Gastrocnemius medialis (tissue), 4 donors: ENCODE measurements around the gene TH. TPM values are rescaled to one million over a fixed set of nuclear protein-coding genes. Genes with fewer than 3 reads are reported as not detected.
"Not testable (repeated sequence)": the region's sequence is repeated elsewhere in the genome, so short reads cannot be mapped to it uniquely, and the experiment has no call there.

ENCODE experiments used
- ATAC-seq, 2 donors: fragments of 150-250 bp; one replicate each; pipeline ENCODE4 v1.9.1; 2016
- DNase-seq, 2 donors: peaks; one replicate each; pipeline ENCODE4 v3.0.0-alpha.2; 2019
- H3K27ac ChIP-seq, 4 donors: fragments of 200-600 bp; sonication (generic); 1 replicate in 1 of 4; 2 replicates in 3 of 4; pipeline ENCODE4 v1.5.1; 2016 to 2018; ENCODE audit warnings: mild to moderate bottlenecking in 2 of 4, moderate library complexity in 1 of 4
- H3K27me3 ChIP-seq, 3 donors: fragments of 200-600 bp; sonication (generic) in 2 of 3; 1 replicate in 1 of 3; 2 replicates in 2 of 3; pipeline versions ENCODE4 v1.5.1 to v1.6.0; 2016 to 2019; ENCODE audit warnings: mild to moderate bottlenecking in 1 of 3, moderate library complexity in 1 of 3
- H3K36me3 ChIP-seq, 2 donors: fragments of 200-600 bp; sonication (generic) in 1 of 2; one replicate each; pipeline ENCODE4 v1.5.1; 2017 to 2018
- H3K4me1 ChIP-seq, 2 donors: fragments of 200-600 bp; sonication (generic) in 1 of 2; one replicate each; pipeline ENCODE4 v1.5.1; 2016 to 2017; ENCODE audit warnings: mild to moderate bottlenecking in 2 of 2
- H3K4me3 ChIP-seq, 4 donors: fragments of 200-600 bp; sonication (generic) in 3 of 4; 1 replicate in 1 of 4; 2 replicates in 3 of 4; pipeline ENCODE4 v1.5.1; 2016 to 2019; ENCODE audit warnings: mild to moderate bottlenecking in 2 of 4
- H3K9me3 ChIP-seq, 3 donors: fragments of 200-600 bp; sonication (generic) in 2 of 3; 1 replicate in 1 of 3; 2 replicates in 2 of 3; pipeline ENCODE4 v1.5.1; 2016 to 2019
- CTCF ChIP-seq, 5 experiments: fragments of 450-650 bp in 3 of 5; fragments of 200-600 bp in 2 of 5; sonication (generic) in 2 of 5; IDR thresholded peaks in 4 of 5; conservative IDR thresholded peaks in 1 of 5; 1 replicate in 4 of 5; 2 replicates in 1 of 5; pipeline ENCODE4 v1.5.1; 2016 to 2019; ENCODE audit warnings: antibody characterized with exemption in 5 of 5, mild to moderate bottlenecking in 3 of 5, moderate library complexity in 3 of 5
- POLR2A ChIP-seq, 2 donors: fragments of 450-650 bp; IDR thresholded peaks; one replicate each; pipeline ENCODE4 v1.6.1; 2017; ENCODE audit warnings: antibody characterized with exemption in 2 of 2, mild to moderate bottlenecking in 2 of 2, moderate library complexity in 2 of 2
- in situ Hi-C, 4 donors: fragments of 200-750 bp; cut with MboI; loops; one replicate each; pipeline versions ENCODE4 v1.15.0 to v1.8.0; 2017; ENCODE audit warnings: low sequenced_read_pairs in 4 of 4
- intact Hi-C: fragments of 100-400 bp; cut with DNase I; formaldehyde crosslinking; loops from one replicate; pipeline ENCODE4 v1.15.1; 2023; ENCODE audit warnings: low total_unique reads
- total RNA-seq, 4 donors: library from RNA; depleted of rRNA; stranded (reverse); fragments of >200 nt; gene quantifications; one replicate each; pipeline versions ENCODE4 v1.1.0 to v1.2.3, GENCODE V29; 2016

The TH gene
- total RNA-seq, 4 donors from 2014 or later = not detected

- H3K27me3 ChIP-seq = peaks cover 0 to 17% (median 14%) of the 10 kb centered on the region in 3 donors
- no peaks in the 10 kb centered on the region for H3K36me3 ChIP-seq
- in situ Hi-C loops (loop anchor here (10.0 to 25.0 kb wide), 3 partner anchors 215 to 240 kb away; partner anchors contain the start of genes TSSC4 (in 2 of the 4), KCNQ1 (in 1 of the 4) and TRPM5 (in 1 of the 4)), intact Hi-C loops (loop anchor here (1.0 to 10.0 kb wide), 2 partner anchors 108 to 223 kb away; partner anchors contain the start of genes C11orf21 and TSPAN32)
- H3K27ac ChIP-seq = no peak overlapping the region
- H3K9me3 ChIP-seq = no peaks in the 10 kb centered on the region
- ATAC-seq (no peak), DNase-seq (peak; percentile 13 to 24)
- no peaks in the 10 kb centered on the region for H3K4me1 ChIP-seq
- TF ChIP-seq CTCF (IDR thresholded peaks at IDR 0.05 in 4 of 5, conservative IDR thresholded peaks at IDR 0.05 in 1 of 5) (peak; percentile 29 to 70 (median 66)), POLR2A (IDR thresholded peaks at IDR 0.05) (no peak)
- H3K4me3 ChIP-seq = no peak overlapping the region
Observed at GRCh38 chr11:2196970-2197770, 25.6 kb upstream of the TH start.

GRCh38 chr11:2195756-2196088, 24.1 kb upstream of the TH start:
- Histone ChIP-seq H3K9me3 (no peaks in the 10 kb centered on the region), H3K36me3 (no peaks in the 10 kb centered on the region), H3K4me3 (no peak overlapping the region), H3K27me3 (peaks cover 3 to 23% (median 17%) of the 10 kb centered on the region in 3 donors), H3K27ac (no peak overlapping the region), H3K4me1 (no peaks in the 10 kb centered on the region)
- ATAC-seq (no peak), DNase-seq (no peak)
- TF ChIP-seq POLR2A (IDR thresholded peaks at IDR 0.05) (no peak), CTCF (IDR thresholded peaks at IDR 0.05 in 4 of 5, conservative IDR thresholded peaks at IDR 0.05 in 1 of 5) (no peak)
- in situ Hi-C loops (loop anchor here (10.0 to 25.0 kb wide), 3 partner anchors 217 to 242 kb away; partner anchors contain the start of genes TSSC4 (in 2 of the 4), KCNQ1 (in 1 of the 4) and TRPM5 (in 1 of the 4)), intact Hi-C loops (loop anchor here (10.0 kb wide), 1 partner anchor 109 kb away; the partner anchor contains the start of genes C11orf21 and TSPAN32)

DNA sequence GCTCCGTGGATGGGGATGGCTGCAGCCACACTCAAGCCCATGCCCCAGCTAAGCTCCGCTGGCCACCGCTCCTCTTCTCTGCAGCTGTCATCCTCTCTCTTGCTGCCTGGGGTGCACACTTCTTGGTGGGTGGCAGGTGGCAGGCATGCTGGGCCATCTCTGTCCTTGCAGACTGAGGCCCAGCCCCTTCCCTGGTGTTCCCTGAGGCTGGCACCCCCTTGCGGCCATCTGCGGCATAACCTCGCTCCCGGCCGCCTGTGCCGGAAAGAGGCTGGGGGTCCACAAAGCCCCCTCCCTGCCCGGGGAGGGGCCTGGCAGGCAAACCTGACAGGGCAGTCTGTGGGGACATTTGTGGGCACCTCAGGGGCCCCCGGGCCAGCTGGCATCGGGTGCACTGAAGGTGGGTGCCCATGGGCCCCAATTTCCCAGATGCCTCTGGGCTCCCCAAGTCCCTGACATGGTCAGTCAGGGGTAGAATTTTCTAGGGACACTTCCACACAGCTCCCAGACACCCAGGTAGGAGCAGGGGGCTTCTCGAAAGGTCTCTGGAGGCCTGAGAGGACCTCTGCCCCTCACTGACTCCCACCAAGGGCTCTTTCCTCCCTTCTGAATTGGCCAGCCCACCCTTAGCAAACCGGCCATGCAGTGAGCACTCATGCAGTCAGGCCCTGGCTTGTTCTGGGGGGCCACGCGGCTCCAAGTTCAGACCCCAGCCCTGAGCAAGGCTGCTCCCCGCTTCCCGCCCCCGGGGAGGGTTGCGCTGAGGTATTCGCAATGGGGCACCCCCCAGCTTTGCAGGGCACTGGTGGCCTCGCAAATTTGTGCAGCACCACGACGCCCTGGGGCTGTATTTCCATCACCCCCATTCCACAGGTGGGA, 23.5 kb upstream of the TH start:
- intact Hi-C loops = loop anchor here (10.0 kb wide), 1 partner anchor 110 kb away; the partner anchor contains the start of genes C11orf21 and TSPAN32
- ATAC-seq (no peak), DNase-seq (no peak)
- H3K4me3 ChIP-seq = no peak overlapping the region
- H3K9me3 ChIP-seq = no peaks in the 10 kb centered on the region
- no peak overlapping the region for H3K27ac ChIP-seq
- no peaks in the 10 kb centered on the region for H3K36me3 ChIP-seq
- TF ChIP-seq CTCF (IDR thresholded peaks at IDR 0.05 in 4 of 5, conservative IDR thresholded peaks at IDR 0.05 in 1 of 5) (peak; percentile 9 to 73 (median 54)), POLR2A (IDR thresholded peaks at IDR 0.05) (no peak)
- no peaks in the 10 kb centered on the region for H3K4me1 ChIP-seq
- peaks cover 6 to 23% (median 23%) of the 10 kb centered on the region in 3 donors for H3K27me3 ChIP-seq
- in situ Hi-C loops = loop anchor here (10.0 to 25.0 kb wide), 3 partner anchors 217 to 242 kb away; partner anchors contain the start of genes TSSC4 (in 2 of the 4), KCNQ1 (in 1 of the 4) and TRPM5 (in 1 of the 4)

DNA sequence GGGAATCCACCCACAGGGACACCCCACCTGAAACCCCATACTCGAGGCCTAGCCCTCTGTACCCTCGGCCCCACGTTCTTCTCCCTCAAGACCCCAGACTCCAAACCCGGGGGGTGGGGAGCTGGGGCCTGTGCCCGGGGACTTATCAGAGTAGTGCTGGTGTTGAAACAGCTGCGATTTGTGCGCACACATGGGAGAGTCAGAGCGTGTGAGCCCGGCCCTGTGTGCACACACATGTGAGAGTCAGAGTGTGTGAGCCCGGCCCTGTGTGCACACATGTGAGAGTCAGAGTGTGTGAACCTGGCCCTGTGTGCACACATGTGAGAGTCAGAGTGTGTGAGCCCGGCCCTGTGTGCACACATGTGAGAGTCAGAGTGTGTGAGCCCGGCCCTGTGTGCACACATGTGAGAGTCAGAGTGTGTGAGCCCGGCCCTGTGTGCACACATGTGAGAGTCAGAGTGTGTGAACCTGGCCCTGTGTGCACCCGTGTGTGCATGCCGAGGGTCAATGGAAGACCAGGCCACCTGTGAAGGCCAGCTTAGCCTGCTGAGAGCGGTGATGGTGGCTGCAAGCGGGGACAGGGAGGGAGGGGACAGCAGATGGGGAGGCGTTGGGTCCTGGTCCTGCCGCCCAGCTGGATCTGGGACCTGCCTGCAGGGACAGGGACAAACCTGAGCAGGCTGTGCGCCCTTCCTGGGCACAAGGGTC, 22.4 kb upstream of the TH start:
- H3K27ac ChIP-seq, ATAC-seq, H3K36me3 ChIP-seq, H3K4me1 ChIP-seq, H3K9me3 ChIP-seq, H3K4me3 ChIP-seq, DNase-seq: not testable (repeated sequence)
- peaks cover 10 to 28% (median 23%) of the 10 kb centered on the region in 3 donors for H3K27me3 ChIP-seq
- in situ Hi-C loops (loop anchor here (10.0 to 25.0 kb wide), 3 partner anchors 218 to 243 kb away; partner anchors contain the start of genes TSSC4 (in 2 of the 4), KCNQ1 (in 1 of the 4) and TRPM5 (in 1 of the 4)), intact Hi-C loops (loop anchor here (10.0 kb wide), 1 partner anchor 111 kb away; the partner anchor contains the start of genes C11orf21 and TSPAN32)
